Transverse colon (tissue), 4 donors: ENCODE data around the gene CCDC3. TPM values are rescaled to one million over a fixed set of nuclear protein-coding genes. Genes with fewer than 3 reads are reported as not detected.

Experiments used
- DNase-seq: peaks from one replicate; pipeline ENCODE4 v3.0.0-alpha.2; 2019
- H3K27ac ChIP-seq, 4 donors: fragments of 200-600 bp; sonication (generic); 2 replicates each; pipeline ENCODE4 v1.5.1; 2016 to 2018; ENCODE audit warnings: inconsistent platforms in 4 of 4
- H3K27me3 ChIP-seq: fragments of 200-600 bp; sonication (generic); 2 replicates; pipeline ENCODE4 v1.5.1; 2017; ENCODE audit warnings: inconsistent platforms
- H3K36me3 ChIP-seq, 4 donors: fragments of 200-600 bp; sonication (generic); 2 replicates each; pipeline ENCODE4 v1.5.1; 2017 to 2019; ENCODE audit warnings: inconsistent platforms in 4 of 4
- H3K4me1 ChIP-seq, 4 donors: fragments of 200-600 bp; sonication (generic); 2 replicates each; pipeline ENCODE4 v1.5.1; 2017 to 2020; ENCODE audit warnings: inconsistent platforms in 4 of 4
- H3K4me3 ChIP-seq, 4 donors: fragments of 200-600 bp; sonication (generic); 1 replicate in 1 of 4; 2 replicates in 3 of 4; pipeline versions ENCODE4 v1.5.1 to v1.6.1; 2017 to 2019; ENCODE audit warnings: inconsistent platforms in 4 of 4
- H3K9me3 ChIP-seq, 2 donors: fragments of 200-600 bp; sonication (generic); 2 replicates each; pipeline ENCODE4 v1.5.1; 2017 to 2019; ENCODE audit warnings: inconsistent platforms in 2 of 2
- EP300 ChIP-seq: sonication (generic); formaldehyde crosslinking; IDR thresholded peaks from one replicate; pipeline ENCODE4 v1.6.1; 2017; ENCODE audit warnings: antibody characterized with exemption, low read depth
- POLR2A ChIP-seq: fragments of 450-650 bp; IDR thresholded peaks from one replicate; pipeline ENCODE4 v1.6.1; 2016; ENCODE audit warnings: antibody characterized with exemption, mild to moderate bottlenecking, moderate library complexity
- POLR2AphosphoS5 ChIP-seq, 3 donors: sonication (generic); formaldehyde crosslinking; IDR thresholded peaks; one replicate each; pipeline ENCODE4 v1.6.1; 2016; ENCODE audit warnings: antibody characterized with exemption in 3 of 3
- WGBS, 2 donors: methylation state at CpG; one replicate each; pipeline ENCODE4 v1.1.5; 2018; ENCODE audit warnings: low coverage in 1 of 2; 5-methylcytosine and 5-hydroxymethylcytosine counted together
- in situ Hi-C, 4 donors: fragments of 200-750 bp; cut with MboI; loops; one replicate each; pipeline versions ENCODE4 v1.15.0 to v1.15.1; 2017; ENCODE audit warnings: low sequenced_read_pairs in 3 of 4, low pct_ligation_motif_present in 1 of 4, low pct_unique_long_range_greater_than_20kb in 1 of 4
- intact Hi-C: fragments of 100-400 bp; cut with DNase I; formaldehyde crosslinking; loops from one replicate; pipeline ENCODE4 v1.15.1; 2023; ENCODE audit warnings: low total_unique reads
- total RNA-seq, 4 donors: library from RNA; depleted of rRNA; stranded (reverse); fragments of >200 nt; gene quantifications; one replicate each; pipeline ENCODE4 v1.1.0, GENCODE V29; 2016
- TF ChIP-seq, protein P1 (sequence below), 5 experiments: fragments of 200-600 bp in 3 of 5; fragments of 450-650 bp in 2 of 5; sonication (generic) in 3 of 5; IDR thresholded peaks; 1 replicate in 2 of 5; 2 replicates in 3 of 5; pipeline ENCODE4 v1.5.1; 2016 to 2017; ENCODE audit warnings: antibody characterized with exemption in 5 of 5, inconsistent platforms in 3 of 5, mild to moderate bottlenecking in 2 of 5, moderate library complexity in 1 of 5

Gene CCDC3
- total RNA-seq, 4 donors from 2014 or later = 0.75 to 2.2 (median 1.3) TPM

DNA sequence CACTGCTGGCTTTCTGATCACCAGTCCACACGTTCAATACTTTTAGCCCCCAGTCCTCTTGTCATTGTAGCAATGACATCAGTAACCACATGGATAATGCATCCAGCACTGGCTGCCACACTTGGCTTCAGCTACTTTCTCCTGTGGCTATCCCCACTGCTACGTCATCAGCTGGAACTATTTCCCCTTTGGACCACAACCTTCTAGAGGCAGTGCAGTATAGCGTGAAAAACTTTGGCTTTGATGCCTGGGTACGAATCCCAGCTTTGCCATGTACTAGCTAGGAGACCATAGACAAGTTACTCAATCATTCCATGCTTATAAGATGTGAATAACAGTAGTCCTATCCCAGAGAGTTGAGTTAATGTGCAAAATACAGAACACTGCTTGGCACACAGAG is 63.2 kb downstream of the CCDC3 start:
- DNase-seq = no peak
- H3K9me3 ChIP-seq = no peaks in the 10 kb centered on the region
- in situ Hi-C loops = no loop called here
- no peak overlapping the region for H3K27ac ChIP-seq
- no peaks in the 10 kb centered on the region for H3K36me3 ChIP-seq
- H3K4me1 ChIP-seq = no peaks in the 10 kb centered on the region
- no peak overlapping the region for H3K4me3 ChIP-seq
- 54 to 80% methylated on average over 1 to 4 of the region's 4 CpGs for WGBS, 2 donors
- TF ChIP-seq POLR2A = no peak
- TF ChIP-seq POLR2AphosphoS5 (IDR thresholded peaks at IDR 0.05) = no peak
- no peak for TF ChIP-seq EP300
- TF ChIP-seq, protein P1, sequence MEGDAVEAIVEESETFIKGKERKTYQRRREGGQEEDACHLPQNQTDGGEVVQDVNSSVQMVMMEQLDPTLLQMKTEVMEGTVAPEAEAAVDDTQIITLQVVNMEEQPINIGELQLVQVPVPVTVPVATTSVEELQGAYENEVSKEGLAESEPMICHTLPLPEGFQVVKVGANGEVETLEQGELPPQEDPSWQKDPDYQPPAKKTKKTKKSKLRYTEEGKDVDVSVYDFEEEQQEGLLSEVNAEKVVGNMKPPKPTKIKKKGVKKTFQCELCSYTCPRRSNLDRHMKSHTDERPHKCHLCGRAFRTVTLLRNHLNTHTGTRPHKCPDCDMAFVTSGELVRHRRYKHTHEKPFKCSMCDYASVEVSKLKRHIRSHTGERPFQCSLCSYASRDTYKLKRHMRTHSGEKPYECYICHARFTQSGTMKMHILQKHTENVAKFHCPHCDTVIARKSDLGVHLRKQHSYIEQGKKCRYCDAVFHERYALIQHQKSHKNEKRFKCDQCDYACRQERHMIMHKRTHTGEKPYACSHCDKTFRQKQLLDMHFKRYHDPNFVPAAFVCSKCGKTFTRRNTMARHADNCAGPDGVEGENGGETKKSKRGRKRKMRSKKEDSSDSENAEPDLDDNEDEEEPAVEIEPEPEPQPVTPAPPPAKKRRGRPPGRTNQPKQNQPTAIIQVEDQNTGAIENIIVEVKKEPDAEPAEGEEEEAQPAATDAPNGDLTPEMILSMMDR (IDR thresholded peaks at IDR 0.05) = no peak
- intact Hi-C loops = no loop called here
- H3K27me3 ChIP-seq = no peaks in the 10 kb centered on the region

DNA sequence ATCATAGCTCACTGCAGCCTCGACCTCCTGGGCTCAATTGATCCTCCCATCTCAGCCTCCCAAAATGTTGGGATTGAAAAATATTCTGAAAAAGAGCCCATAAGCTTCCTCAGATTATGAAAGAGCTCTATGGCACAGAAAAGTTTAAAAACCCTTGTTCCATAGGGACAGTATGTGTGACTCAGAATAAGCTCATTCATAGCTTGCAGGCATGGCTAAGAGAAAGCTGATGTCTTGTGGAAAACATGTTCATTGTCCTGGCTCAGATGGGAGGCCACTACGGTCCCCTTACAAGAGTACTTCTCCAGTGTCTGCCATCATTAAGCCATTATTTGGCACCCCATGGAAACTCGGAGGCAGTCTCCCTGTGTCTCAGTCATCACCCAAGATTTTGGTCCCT is 64.0 kb downstream of the CCDC3 start:
- H3K9me3 ChIP-seq = no peaks in the 10 kb centered on the region
- H3K27ac ChIP-seq = no peak overlapping the region
- H3K36me3 ChIP-seq = no peaks in the 10 kb centered on the region
- WGBS, 2 donors = 78 to 85% methylated on average over 2 to 3 of the region's 3 CpGs
- H3K4me1 ChIP-seq = no peaks in the 10 kb centered on the region
- DNase-seq = no peak
- no peak overlapping the region for H3K4me3 ChIP-seq
- no peaks in the 10 kb centered on the region for H3K27me3 ChIP-seq
- TF ChIP-seq POLR2A (no peak), POLR2AphosphoS5 (IDR thresholded peaks at IDR 0.05) (no peak), EP300 (no peak)
- TF ChIP-seq, protein P1 (IDR thresholded peaks at IDR 0.05) = no peak
- in situ Hi-C loops (no loop called here), intact Hi-C loops (no loop called here)

DNA sequence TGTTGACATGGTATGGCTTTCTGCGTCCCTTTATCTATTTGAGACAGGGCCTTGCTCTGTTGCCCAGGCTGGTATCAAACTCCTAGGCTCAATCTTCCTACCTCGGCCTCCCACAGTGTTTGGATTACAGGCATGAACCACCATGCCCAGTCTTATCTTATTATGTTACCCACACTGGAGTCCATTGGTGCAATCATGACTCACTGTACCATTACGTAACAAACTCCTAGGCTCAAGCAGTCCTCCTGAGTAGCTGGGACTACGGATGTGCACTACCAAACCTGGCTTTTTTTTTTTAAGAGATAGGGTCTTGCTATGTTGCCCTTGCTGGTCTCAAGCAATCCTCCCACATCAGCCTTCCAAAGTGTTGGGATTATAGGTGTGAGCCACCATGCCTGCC is 66.7 kb downstream of the CCDC3 start:
- intact Hi-C loops = no loop called here

DNA sequence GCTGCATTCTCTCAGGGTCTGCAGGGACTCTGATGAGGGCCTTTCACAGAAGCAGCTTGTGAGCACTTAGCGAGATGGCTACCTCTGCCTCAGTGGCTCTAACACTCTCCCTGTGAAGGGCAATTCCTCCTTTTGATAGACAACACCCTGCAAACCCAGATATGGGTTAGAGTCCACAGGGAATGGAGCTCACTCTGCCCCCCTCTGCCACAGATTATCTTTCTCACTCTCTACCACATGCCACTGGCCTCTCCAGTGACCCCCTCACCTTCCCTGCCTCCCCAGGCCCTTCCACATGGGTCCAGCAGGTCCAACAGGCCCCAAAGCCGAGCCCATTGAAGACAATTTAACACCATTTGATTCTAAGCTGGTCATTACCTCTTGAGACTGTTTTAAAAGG is 72.1 kb downstream of the CCDC3 start:
- intact Hi-C loops = no loop called here
- Histone ChIP-seq H3K4me1 (no peaks in the 10 kb centered on the region), H3K9me3 (no peaks in the 10 kb centered on the region), H3K36me3 (no peaks in the 10 kb centered on the region), H3K4me3 (no peak overlapping the region), H3K27me3 (no peaks in the 10 kb centered on the region), H3K27ac (no peak overlapping the region)
- no peak for DNase-seq
- TF ChIP-seq POLR2AphosphoS5 (IDR thresholded peaks at IDR 0.05) (no peak), POLR2A (no peak), EP300 (no peak)
- TF ChIP-seq, protein P1 (IDR thresholded peaks at IDR 0.05) = no peak
- in situ Hi-C loops = no loop called here
- 60 to 65% methylated on average over 2 of the region's 2 CpGs for WGBS, 2 donors

More for the DNA sequence above, 66.7 kb downstream of the CCDC3 start:
- WGBS, 2 donors = 83 to 90% methylated on average over 2 to 4 of the region's 4 CpGs
- Histone ChIP-seq H3K9me3 (no peaks in the 10 kb centered on the region), H3K27ac (no peak overlapping the region), H3K27me3 (no peaks in the 10 kb centered on the region), H3K4me3 (no peak overlapping the region), H3K4me1 (no peaks in the 10 kb centered on the region), H3K36me3 (no peaks in the 10 kb centered on the region)
- TF ChIP-seq, protein P1 (IDR thresholded peaks at IDR 0.05) = no peak
- TF ChIP-seq POLR2AphosphoS5 (IDR thresholded peaks at IDR 0.05) (no peak), EP300 (no peak), POLR2A (no peak)
- no peak for DNase-seq
- in situ Hi-C loops = no loop called here
